ENCODE results near the gene CDR2L.
"Not testable (repeated sequence)": the region's sequence is repeated elsewhere in the genome, so short reads cannot be mapped to it uniquely, and the experiment has no call there.

The CDR2L gene

DNA sequence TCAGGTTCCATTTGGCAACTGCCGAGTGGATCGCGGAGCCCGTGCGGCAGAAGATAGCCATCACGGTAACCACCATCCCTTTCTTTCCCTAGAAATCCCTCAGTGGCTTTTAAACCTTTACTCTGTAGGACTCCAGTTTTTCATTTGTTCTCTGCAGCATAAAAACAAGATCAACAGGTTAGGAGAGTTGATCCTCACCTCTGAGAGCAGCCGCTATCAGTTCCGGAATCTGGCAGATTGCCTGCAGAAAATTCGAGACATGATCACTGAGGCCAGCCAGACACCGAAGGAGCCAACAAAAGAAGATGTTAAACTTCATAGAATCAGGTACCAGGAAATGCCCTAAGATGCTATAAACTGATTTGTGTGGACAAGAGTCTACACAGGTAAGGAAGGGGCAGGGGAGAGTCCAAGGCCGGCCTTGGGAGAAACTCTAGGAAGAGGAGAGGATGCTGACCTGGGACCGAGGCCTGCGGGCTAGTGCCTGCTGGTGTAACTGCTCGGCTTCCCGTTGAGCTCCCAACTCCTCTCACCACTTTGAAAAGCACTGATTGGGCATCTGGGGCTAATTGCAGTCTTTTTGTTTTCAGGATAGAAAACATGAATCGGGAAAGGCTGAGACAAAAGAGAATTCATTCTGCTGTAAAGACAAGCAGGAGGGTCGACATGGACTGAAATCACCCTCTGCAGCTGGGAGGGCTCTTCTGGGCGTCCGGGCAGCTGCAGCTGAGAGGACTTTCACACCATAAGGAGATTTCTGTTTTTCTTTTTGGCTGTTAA, 33.1 kb downstream of the CDR2L start:
- no peak for DNase-seq (ENCODE audit: low read depth)
- no peak overlapping the region for H3K4me3 ChIP-seq (ENCODE audit: low read depth, low read length)
- TF ChIP-seq, protein P1, sequence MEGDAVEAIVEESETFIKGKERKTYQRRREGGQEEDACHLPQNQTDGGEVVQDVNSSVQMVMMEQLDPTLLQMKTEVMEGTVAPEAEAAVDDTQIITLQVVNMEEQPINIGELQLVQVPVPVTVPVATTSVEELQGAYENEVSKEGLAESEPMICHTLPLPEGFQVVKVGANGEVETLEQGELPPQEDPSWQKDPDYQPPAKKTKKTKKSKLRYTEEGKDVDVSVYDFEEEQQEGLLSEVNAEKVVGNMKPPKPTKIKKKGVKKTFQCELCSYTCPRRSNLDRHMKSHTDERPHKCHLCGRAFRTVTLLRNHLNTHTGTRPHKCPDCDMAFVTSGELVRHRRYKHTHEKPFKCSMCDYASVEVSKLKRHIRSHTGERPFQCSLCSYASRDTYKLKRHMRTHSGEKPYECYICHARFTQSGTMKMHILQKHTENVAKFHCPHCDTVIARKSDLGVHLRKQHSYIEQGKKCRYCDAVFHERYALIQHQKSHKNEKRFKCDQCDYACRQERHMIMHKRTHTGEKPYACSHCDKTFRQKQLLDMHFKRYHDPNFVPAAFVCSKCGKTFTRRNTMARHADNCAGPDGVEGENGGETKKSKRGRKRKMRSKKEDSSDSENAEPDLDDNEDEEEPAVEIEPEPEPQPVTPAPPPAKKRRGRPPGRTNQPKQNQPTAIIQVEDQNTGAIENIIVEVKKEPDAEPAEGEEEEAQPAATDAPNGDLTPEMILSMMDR (IDR thresholded peaks at IDR 0.05; ENCODE audit: insufficient read depth, low read depth, low read length, missing control alignments) = no peak

DNA sequence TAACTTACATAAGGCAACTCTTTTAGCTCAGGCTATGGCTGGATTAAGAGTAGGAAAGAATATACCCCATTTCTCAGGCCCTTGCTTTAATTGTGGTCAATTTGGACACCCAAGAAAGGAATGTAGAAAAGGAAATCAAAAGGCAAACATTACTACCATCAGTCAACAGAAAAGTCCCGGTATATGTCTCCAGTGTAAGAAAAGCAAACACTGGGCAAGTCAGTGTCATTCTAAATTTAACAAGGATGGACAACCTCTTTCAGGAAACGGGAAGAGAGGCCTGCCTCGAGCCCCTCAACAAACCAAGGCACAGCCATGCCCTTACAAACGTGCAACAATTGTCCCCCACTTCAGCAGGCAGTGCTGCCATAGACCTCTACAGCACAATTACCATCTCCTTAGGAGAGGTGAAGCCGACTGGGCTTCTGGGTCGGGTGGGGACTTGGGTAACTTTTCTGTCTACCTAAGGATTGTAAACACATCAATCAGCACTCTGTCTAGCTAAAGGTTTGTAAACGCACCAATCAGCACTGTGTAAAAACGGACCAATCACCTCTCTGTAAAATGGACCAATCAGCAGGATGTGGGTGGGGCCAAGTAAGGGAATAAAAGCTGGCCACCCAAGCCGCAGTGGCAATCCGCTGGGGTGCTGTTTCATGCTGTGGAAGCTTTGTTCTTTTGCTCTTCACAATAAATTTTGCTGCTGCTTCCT, 37.4 kb downstream of the CDR2L start:
- H3K4me3 ChIP-seq (ENCODE audit: low read depth, low read length) = no peak overlapping the region
- no peak for DNase-seq (ENCODE audit: low read depth)
- TF ChIP-seq, protein P1 (IDR thresholded peaks at IDR 0.05; ENCODE audit: insufficient read depth, low read depth, low read length, missing control alignments) = no peak

DNA sequence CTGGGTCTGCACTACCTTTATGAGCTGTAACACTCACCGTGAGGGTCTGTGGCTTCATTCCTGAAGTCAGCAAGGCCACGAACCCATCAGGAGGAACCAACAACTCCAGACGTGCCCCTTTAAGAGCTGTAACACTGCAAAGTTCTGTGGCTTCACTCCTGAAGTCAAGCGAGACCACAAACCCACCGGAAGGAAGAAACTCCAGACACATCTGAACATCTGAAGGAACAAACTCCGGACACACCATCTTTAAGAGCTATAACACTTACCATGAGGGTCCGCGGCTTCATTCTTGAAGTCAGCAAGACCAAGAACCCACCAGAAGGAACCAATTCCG, 37.9 kb downstream of the CDR2L start:
- H3K4me3 ChIP-seq (ENCODE audit: low read depth, low read length); DNase-seq (ENCODE audit: low read depth): not testable (repeated sequence)

DNA sequence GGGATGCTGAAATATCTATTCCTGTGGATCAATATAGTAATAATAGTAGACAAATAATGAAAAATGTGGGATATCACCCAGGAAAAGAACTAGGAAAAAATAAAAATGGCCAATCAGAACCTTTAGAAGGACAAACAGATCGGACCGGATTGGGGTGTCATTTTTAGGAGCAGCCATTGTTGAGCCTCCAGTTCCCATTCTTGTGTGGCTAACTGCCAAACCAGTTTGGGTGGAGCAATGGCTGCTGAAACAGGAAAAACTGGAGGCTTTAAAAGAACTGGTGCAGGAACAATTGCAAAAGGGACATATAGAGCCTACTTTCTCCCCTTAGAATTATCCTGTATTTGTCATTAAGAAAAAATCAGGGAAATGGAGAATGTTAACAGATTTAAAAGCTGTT, 39.2 kb downstream of the CDR2L start:
- DNase-seq (ENCODE audit: low read depth) = not testable (repeated sequence)

DNA sequence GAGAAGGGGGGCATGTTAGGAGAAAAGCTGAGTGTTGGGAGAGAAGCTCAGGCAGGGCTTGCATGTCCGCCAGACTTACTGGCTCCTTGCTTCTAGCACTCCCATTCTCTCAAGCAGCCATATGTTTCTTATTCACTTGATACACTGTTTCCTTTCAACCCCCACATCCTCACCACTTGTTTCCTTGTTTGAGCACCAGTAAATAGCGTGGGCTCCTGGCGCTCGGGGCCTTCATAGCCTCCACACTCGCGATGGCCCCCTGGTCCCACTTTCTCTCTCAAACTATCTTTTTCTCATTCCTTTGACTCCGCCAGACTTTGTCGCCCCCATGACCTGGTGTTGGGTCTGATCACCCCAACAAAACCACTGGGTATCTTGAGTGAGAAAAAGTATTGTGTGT, 42.7 kb downstream of the CDR2L start:
- TF ChIP-seq, protein P1 (IDR thresholded peaks at IDR 0.05; ENCODE audit: insufficient read depth, low read depth, low read length, missing control alignments) = no peak
- no peak overlapping the region for H3K4me3 ChIP-seq (ENCODE audit: low read depth, low read length)
- no peak for DNase-seq (ENCODE audit: low read depth)

More for the DNA sequence above, 39.2 kb downstream of the CDR2L start:
- not testable (repeated sequence) for H3K4me3 ChIP-seq (ENCODE audit: low read depth, low read length)

DNA sequence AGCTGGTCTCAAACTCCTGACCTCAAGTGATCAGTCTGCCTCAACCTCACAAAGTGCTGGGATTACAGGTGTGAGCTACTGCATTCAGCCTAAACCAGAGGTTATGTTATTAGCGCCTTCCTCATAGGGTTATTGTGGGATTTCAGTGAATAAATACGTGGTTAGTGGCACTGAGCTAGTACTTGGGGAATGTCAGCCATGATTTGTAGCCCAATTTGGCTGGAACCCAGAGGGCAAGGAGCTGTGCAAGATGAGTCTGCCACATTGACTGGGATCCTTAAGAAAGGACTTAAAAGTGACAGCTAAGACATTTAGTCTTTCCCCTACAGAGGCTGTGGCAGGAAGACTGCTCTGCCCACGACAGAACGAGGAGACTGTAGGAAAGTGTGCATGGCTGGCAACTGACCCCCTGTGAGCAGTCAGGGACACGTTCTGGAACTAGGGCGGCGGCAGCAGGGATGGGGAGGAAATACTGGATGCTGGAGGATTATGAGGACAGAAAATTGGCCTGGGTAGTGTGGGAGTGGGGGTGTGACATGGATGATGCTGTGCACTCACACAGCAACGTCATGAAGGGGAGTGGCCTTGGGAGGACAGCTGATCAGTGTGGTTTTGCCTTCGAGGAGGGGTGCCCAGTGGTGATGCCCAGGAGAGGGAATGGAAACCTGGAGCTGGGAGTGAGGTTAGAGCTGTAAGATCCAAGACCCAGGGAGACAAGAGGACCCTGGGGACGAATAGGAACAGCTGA, 44.7 kb downstream of the CDR2L start:
- no peak for DNase-seq (ENCODE audit: low read depth)
- peak overlapping the region; percentile 73 for H3K4me3 ChIP-seq (ENCODE audit: low read depth, low read length)
- TF ChIP-seq, protein P1 (IDR thresholded peaks at IDR 0.05; ENCODE audit: insufficient read depth, low read depth, low read length, missing control alignments) = no peak

DNA sequence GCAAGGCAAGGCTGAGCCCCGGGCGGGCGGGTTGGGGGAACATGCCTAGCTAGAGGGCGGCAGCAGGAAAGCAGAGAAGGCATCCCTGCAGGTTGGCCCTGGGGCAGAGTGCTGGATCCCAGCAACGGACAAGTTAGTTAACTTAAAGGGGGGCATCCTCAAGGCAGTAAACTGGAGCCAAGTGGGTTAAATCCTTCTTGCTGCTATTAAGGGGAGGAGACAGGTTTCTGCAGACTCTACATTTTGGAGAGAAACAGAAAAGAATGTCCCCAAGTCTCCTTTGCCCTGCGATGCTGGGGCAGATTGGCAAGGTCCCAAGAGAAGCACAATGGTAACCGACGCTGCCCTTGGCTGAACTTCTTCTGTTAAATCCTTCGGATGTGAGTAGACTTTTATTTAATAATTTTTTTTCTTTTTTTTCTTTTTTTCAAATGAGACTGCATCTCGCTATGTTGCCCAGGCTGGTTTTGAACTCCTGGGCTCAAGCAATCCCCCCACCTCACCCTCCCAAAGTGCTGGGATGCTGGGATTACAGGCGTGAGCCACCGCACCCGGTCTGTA, 45.4 kb downstream of the CDR2L start:
- DNase-seq (ENCODE audit: low read depth) = no peak
- TF ChIP-seq, protein P1 (IDR thresholded peaks at IDR 0.05; ENCODE audit: insufficient read depth, low read depth, low read length, missing control alignments) = no peak
- H3K4me3 ChIP-seq (ENCODE audit: low read depth, low read length) = peak overlapping the region; percentile 73
